Measurements from ENCODE around the gene ANKRD10. TPM values are rescaled to one million over a fixed set of nuclear protein-coding genes. Genes with fewer than 3 reads are reported as not detected.
"Not testable (repeated sequence)": the region's sequence is repeated elsewhere in the genome, so short reads cannot be mapped to it uniquely, and the experiment has no call there.

ANKRD10 gene
- total RNA-seq, 4 donors from 2014 or later = 117 to 184 (median 138) TPM

DNA sequence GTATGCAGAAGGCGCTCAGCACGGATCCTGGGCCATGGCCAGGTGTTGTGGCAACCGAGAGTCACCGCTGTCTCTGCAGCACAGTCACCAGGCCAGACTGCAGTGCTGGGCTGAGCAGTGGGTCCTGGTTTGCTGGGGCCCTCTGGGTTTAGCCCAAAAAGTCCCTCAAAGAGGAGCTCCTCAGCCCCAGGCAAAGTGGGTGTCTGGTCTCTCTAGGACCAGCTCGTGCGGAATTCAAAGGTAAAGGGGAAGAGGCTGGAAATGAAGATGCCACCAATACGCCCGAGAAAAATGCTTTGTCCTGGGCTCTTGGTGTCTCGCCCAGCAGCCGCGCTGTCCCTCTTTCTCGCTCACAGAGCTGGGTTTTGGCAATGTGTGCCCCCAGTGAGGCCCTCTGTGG lies 38.5 kb upstream of the ANKRD10 start:
- Histone ChIP-seq H3K4me1 (no peaks in the 10 kb centered on the region), H3K9me3 (no peaks in the 10 kb centered on the region), H3K4me3 (no peak overlapping the region), H3K27me3 (no peaks in the 10 kb centered on the region), H3K36me3 (no peaks in the 10 kb centered on the region), H3K27ac (no peak overlapping the region)
- no peak for TF ChIP-seq POLR2A (IDR thresholded peaks at IDR 0.05)
- TF ChIP-seq, protein P1, sequence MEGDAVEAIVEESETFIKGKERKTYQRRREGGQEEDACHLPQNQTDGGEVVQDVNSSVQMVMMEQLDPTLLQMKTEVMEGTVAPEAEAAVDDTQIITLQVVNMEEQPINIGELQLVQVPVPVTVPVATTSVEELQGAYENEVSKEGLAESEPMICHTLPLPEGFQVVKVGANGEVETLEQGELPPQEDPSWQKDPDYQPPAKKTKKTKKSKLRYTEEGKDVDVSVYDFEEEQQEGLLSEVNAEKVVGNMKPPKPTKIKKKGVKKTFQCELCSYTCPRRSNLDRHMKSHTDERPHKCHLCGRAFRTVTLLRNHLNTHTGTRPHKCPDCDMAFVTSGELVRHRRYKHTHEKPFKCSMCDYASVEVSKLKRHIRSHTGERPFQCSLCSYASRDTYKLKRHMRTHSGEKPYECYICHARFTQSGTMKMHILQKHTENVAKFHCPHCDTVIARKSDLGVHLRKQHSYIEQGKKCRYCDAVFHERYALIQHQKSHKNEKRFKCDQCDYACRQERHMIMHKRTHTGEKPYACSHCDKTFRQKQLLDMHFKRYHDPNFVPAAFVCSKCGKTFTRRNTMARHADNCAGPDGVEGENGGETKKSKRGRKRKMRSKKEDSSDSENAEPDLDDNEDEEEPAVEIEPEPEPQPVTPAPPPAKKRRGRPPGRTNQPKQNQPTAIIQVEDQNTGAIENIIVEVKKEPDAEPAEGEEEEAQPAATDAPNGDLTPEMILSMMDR (IDR thresholded peaks at IDR 0.05) = no peak
- no peak for DNase-seq

DNA sequence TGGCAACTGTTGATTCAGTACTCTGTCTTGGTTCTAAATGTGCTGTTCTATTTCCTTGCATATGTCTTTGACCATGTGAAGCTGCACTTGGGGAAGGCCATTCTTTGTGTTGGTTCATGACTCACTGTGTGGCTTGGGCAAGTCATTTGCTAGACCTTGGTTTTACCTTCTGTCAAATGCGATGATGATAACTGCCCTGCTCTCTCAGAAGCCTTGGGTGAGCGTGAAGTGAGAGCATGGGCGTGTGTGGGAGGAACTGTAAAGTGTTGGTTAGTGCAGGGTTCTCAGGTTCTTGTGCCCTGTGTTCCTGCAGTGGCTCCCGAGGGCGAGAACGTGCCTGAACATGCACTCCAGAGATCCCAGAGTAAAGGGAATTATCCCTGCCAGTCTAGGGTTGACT lies 37.3 kb upstream of the ANKRD10 start:
- DNase-seq = not testable (repeated sequence)

DNA sequence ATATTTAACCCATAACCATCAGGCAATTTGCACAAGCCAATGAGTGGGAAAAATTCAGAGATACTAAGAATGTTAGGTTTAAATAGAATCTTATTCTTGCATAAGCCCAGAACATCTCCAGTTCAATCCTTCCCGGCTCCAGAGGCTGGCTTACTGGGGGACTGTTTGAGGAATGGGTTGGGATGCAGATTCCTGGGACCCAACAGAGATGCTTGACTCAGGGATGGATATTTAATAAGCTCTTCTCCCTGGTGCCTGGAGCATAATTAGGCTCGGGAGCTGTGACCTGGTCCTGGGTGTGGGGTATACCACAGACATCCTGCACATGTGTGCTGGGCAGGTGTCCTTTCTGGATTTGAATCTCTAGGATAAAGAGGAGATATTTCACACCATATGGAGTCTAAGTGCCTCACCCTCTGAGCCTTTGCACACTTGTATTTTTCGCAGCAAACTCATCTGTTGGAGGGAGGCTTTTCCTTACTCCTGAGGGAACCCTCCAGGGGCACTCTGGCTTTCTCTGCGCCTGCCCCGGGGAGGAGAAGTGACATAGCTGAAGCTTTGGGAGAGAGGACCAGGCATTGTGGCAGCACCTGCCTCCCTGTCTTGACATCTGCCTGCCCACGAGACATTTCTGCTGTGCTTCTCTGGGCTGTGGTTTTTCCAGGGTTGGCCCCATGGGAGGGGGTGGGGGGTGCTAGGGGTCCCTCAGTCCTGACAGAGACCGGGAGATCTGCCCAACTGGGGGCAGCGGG lies 36.1 kb upstream of the ANKRD10 start:
- TF ChIP-seq POLR2A (IDR thresholded peaks at IDR 0.05) = no peak
- TF ChIP-seq, protein P1 (IDR thresholded peaks at IDR 0.05) = no peak
- Histone ChIP-seq H3K9me3 (no peaks in the 10 kb centered on the region), H3K4me1 (no peaks in the 10 kb centered on the region), H3K36me3 (no peaks in the 10 kb centered on the region), H3K27ac (no peak overlapping the region), H3K4me3 (no peak overlapping the region), H3K27me3 (no peaks in the 10 kb centered on the region)
- DNase-seq = no peak

More for the DNA sequence above, 37.3 kb upstream of the ANKRD10 start:
- not testable (repeated sequence) for H3K4me1 ChIP-seq, H3K27ac ChIP-seq, H3K36me3 ChIP-seq, H3K9me3 ChIP-seq, H3K4me3 ChIP-seq, H3K27me3 ChIP-seq

DNA sequence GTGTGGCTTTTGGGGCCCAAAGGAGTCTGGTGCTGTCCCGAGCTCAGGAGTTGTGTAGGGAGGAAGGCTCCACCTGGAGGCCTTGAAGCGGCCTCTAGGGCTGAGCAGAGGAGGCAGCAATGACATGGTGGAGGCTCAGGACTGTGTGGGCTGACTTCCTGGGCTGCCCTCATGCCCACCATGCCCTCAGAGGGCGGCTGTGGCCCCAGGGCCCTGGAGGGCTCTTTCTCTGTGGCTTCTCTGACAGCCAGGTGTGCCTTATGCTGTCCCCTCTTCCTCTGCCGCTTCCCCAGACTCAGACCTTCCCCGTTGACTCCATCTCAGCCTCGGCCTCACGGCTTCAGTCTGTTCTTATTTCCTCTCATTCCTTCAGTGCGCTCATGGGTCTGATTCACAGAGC lies 35.5 kb upstream of the ANKRD10 start:
- Histone ChIP-seq H3K9me3 (no peaks in the 10 kb centered on the region), H3K4me1 (no peaks in the 10 kb centered on the region), H3K36me3 (no peaks in the 10 kb centered on the region), H3K27ac (no peak overlapping the region), H3K27me3 (no peaks in the 10 kb centered on the region), H3K4me3 (no peak overlapping the region)
- DNase-seq = no peak
- TF ChIP-seq, protein P1 (IDR thresholded peaks at IDR 0.05) = no peak
- no peak for TF ChIP-seq POLR2A (IDR thresholded peaks at IDR 0.05)

DNA sequence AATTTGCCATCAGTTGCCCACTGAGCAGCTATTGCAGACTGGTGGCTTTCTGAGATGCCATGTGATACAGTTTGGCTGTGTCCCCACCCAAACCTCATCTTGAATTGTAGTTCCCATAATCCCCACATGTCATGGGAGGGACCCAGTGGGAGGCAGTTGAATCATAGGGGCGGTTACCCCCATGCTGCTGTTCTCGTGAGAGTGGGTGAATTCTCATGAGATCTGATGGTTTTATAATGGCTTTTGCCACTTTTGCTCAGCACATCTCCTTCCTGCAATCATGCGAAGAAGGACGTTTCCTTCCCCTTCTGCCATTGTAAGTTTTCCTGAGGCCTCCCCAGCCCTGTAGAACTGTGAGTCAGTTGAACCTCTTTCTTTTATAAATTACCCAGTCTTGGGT lies 34.8 kb upstream of the ANKRD10 start:
- no peak overlapping the region for H3K27ac ChIP-seq
- no peaks in the 10 kb centered on the region for H3K4me1 ChIP-seq
- no peaks in the 10 kb centered on the region for H3K9me3 ChIP-seq
- no peak overlapping the region for H3K4me3 ChIP-seq
- DNase-seq = no peak
- no peaks in the 10 kb centered on the region for H3K36me3 ChIP-seq
- no peak for TF ChIP-seq POLR2A (IDR thresholded peaks at IDR 0.05)
- TF ChIP-seq, protein P1 (IDR thresholded peaks at IDR 0.05) = no peak
- no peaks in the 10 kb centered on the region for H3K27me3 ChIP-seq

DNA sequence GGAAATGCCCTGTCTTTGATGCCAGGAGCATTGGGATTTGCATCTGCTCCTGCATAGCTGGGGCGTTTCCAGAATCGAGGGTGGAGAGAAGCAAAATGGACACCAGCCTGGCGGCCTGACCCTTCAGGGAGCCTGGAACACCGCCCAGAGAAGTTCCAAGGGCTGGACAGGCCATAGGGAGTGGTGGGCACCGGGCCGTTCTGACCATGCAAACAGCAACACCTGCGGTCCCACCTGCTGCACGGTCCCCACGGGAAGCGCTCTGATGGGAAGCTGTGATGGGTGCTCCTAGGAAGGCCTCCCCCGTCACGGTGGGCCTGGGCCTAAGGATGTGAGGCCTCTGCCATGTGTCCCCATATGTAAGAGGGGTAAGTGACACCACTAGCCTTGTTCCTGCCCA lies 34.2 kb upstream of the ANKRD10 start:
- no peaks in the 10 kb centered on the region for H3K27me3 ChIP-seq
- no peaks in the 10 kb centered on the region for H3K4me1 ChIP-seq
- H3K4me3 ChIP-seq = no peak overlapping the region
- H3K27ac ChIP-seq = no peak overlapping the region
- TF ChIP-seq, protein P1 (IDR thresholded peaks at IDR 0.05) = no peak
- no peak for TF ChIP-seq POLR2A (IDR thresholded peaks at IDR 0.05)
- H3K36me3 ChIP-seq = no peaks in the 10 kb centered on the region
- H3K9me3 ChIP-seq = no peaks in the 10 kb centered on the region
- DNase-seq = no peak

DNA sequence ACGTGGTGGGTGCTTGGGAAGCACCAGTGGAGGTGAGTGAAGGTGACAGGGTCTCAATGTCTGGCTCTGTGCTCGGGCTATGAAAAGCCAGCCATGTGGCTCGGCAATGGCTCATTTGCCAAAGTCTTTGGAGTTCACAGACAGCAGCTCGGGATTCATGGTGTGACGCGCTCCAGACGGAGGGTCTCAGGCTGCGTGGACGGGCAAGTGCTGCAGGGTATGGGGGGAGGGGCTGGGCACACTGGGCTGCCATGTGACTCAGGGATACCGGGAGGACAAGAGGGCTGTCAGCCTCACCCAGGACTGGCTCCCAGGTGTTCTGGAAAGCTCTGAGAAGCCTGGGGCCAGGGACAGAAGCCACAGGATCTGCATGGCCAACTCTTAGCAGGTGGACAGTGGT lies 32.5 kb upstream of the ANKRD10 start:
- not testable (repeated sequence) for DNase-seq, H3K27me3 ChIP-seq, H3K4me3 ChIP-seq, H3K4me1 ChIP-seq, H3K36me3 ChIP-seq, H3K27ac ChIP-seq, H3K9me3 ChIP-seq

All from Peyer's patch (tissue), 4 donors.